Measurements from ENCODE around the gene CDKN2B-AS1. TPM values are rescaled to one million over a fixed set of nuclear protein-coding genes. Genes with fewer than 3 reads are reported as not detected.

CDKN2B-AS1 gene
- polyA plus RNA-seq, 1 experiment, result 2.8 TPM

DNA sequence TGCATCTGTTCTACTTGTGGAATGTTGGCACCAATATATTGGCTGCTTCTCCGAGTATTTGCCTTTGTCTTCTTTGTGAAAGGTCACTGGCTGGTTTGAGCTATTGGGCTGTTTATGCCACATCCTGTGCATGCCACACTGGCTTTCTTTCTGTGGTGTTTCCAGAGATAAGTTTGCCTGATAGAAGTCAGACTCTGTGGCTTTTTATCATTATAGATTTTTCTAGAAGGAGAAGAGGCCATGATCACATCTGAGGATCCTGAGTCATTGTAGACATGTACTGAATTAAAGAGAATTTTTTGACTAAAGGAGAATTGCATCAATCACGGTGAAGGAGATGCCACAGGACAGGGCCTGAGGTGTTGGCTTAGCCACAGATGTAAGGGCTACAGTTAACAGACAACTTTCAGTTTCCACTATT is 41.0 kb downstream of the CDKN2B-AS1 start:
- no peaks in the 10 kb centered on the region for H3K9me3 ChIP-seq (ENCODE audit: control insufficient read depth, insufficient read depth, low read length)
- no peak overlapping the region for H3K4me3 ChIP-seq (ENCODE audit: low read depth, low read length)
- no peaks in the 10 kb centered on the region for H3K27me3 ChIP-seq (ENCODE audit: control insufficient read depth, insufficient read depth, low read length)
- ChIA-PET CTCF (interaction anchor here (2.7 to 3.3 kb wide), 2 partner anchors 27 to 223 kb away, joined by 11 to 32 read pairs; partner anchors contain the start of gene CDKN2B), POLR2A (no interaction called here)
- DNase-seq (ENCODE audit: low read depth, low spot score), result no peak
- TF ChIP-seq, protein P1, sequence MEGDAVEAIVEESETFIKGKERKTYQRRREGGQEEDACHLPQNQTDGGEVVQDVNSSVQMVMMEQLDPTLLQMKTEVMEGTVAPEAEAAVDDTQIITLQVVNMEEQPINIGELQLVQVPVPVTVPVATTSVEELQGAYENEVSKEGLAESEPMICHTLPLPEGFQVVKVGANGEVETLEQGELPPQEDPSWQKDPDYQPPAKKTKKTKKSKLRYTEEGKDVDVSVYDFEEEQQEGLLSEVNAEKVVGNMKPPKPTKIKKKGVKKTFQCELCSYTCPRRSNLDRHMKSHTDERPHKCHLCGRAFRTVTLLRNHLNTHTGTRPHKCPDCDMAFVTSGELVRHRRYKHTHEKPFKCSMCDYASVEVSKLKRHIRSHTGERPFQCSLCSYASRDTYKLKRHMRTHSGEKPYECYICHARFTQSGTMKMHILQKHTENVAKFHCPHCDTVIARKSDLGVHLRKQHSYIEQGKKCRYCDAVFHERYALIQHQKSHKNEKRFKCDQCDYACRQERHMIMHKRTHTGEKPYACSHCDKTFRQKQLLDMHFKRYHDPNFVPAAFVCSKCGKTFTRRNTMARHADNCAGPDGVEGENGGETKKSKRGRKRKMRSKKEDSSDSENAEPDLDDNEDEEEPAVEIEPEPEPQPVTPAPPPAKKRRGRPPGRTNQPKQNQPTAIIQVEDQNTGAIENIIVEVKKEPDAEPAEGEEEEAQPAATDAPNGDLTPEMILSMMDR (IDR thresholded peaks at IDR 0.05; ENCODE audit: low read depth, low read length), result no peak
- H3K27ac ChIP-seq (ENCODE audit: low read depth, low read length), result no peak overlapping the region

DNA sequence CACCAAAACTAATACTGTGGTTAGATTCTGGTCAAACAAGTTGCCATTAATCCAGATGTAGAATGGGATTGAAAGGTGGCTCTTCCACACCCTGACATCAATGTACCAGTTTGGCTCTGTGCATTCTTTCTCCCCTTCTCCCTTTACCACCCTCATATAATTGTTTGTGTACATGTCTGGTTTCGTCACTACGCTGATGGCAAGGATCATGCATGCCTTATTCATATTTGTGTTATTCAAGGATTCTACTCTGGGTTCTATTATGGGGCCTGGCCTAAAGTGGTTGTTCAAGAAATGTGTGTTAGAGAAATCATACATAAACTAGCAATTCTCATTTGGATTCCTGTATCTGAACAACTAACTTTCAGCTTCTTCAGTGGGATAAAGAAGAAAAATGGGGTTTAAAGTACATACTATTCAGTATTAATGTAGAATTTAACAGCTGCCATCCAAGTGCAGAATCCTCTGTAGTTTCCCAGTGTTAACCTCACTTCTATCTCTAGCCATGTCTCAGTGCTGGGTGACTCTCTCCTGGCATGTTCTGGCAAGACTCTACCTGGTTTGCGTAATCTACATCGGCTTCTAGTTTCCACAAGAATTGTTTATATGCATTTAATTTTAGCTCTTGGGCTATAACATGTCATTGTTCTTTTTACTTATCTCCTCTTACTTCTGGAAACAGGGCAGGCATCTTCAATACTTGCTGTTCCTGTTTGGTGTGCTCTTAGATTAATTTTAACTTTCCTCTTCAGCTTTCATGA is 42.5 kb downstream of the CDKN2B-AS1 start:
- CTCF ChIA-PET, result interaction anchor here (0.7 to 3.5 kb wide), 11 partner anchors 14 to 415 kb away, joined by 3 to 32 read pairs (median 8); partner anchors contain the start of gene CDKN2B
- Histone ChIP-seq H3K27ac (ENCODE audit: low read depth, low read length) (no peak overlapping the region), H3K9me3 (ENCODE audit: control insufficient read depth, insufficient read depth, low read length) (no peaks in the 10 kb centered on the region), H3K27me3 (ENCODE audit: control insufficient read depth, insufficient read depth, low read length) (no peaks in the 10 kb centered on the region), H3K4me3 (ENCODE audit: low read depth, low read length) (no peak overlapping the region)
- no peak for DNase-seq (ENCODE audit: low read depth, low spot score)
- TF ChIP-seq, protein P1 (IDR thresholded peaks at IDR 0.05; ENCODE audit: low read depth, low read length), result no peak
- POLR2A ChIA-PET, result no interaction called here

DNA sequence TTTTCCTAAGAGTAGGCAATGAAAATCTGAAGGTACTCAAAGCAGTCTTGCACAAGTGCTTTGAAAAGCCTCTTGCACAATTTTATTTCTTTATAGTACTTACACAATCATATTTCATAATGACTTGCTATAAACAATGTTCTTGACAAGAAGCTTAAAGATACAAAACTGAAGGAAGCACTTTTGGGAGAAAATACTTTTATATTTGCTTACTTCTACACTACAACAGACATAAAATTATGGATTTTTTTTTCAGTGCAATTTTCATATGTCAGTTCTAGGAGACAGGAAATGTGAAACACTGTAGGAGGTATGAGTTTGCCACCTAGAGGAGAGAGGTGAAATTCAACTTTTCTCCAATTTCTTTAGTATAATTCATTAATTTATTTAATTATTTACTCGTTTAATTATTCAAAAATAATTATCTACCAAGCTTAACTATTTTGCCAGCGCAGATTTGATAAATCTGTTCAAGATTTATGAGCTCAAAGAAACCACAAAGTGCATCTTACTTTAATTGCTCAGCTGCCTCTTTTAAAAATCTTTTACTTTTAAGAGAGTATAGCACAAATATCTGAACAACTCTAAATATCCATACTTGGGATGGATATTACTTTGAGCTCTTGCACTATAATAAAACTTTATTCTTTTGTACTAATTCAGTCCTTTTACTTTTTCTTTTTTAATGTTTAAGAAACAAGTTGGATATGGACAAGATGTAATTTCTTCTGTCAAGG is 43.5 kb downstream of the CDKN2B-AS1 start:
- no peak overlapping the region for H3K27ac ChIP-seq (ENCODE audit: low read depth, low read length)
- CTCF ChIA-PET, result interaction anchor here (0.7 to 3.5 kb wide), 19 partner anchors 9 to 414 kb away, joined by 3 to 32 read pairs (median 4); partner anchors contain the start of gene CDKN2B
- TF ChIP-seq, protein P1 (IDR thresholded peaks at IDR 0.05; ENCODE audit: low read depth, low read length), result peak; percentile 61
- H3K27me3 ChIP-seq (ENCODE audit: control insufficient read depth, insufficient read depth, low read length), result no peaks in the 10 kb centered on the region
- POLR2A ChIA-PET, result no interaction called here
- H3K9me3 ChIP-seq (ENCODE audit: control insufficient read depth, insufficient read depth, low read length), result no peaks in the 10 kb centered on the region
- no peak for DNase-seq (ENCODE audit: low read depth, low spot score)
- H3K4me3 ChIP-seq (ENCODE audit: low read depth, low read length), result no peak overlapping the region

DNA sequence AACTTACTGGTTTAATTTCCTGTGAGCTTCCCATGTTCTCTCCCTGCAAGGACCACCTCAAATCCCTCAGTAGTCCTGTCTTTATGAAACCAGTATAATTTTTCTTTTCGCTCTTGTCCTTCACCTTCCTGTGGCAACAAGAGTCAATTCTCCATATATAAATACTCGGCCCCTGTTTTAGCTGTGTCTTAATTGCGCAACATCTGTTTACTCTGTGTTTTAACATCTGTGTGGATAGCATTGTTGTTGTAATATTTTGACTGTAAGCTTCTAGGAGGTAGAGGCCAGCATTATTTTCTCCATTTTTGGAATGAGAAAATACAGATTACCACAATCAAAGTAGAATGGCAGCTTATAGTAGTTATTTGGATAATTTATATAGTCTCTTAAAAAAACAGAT is 44.7 kb downstream of the CDKN2B-AS1 start:
- no peaks in the 10 kb centered on the region for H3K9me3 ChIP-seq (ENCODE audit: control insufficient read depth, insufficient read depth, low read length)
- no peak overlapping the region for H3K4me3 ChIP-seq (ENCODE audit: low read depth, low read length)
- TF ChIP-seq, protein P1 (IDR thresholded peaks at IDR 0.05; ENCODE audit: low read depth, low read length), result no peak
- ChIA-PET POLR2A (no interaction called here), CTCF (interaction anchor here (0.9 to 3.5 kb wide), 8 partner anchors 9 to 225 kb away, joined by 3 to 26 read pairs (median 10); partner anchors contain the start of gene CDKN2B)
- DNase-seq (ENCODE audit: low read depth, low spot score), result no peak
- no peaks in the 10 kb centered on the region for H3K27me3 ChIP-seq (ENCODE audit: control insufficient read depth, insufficient read depth, low read length)
- no peak overlapping the region for H3K27ac ChIP-seq (ENCODE audit: low read depth, low read length)
